Activated CD4-positive, CD25-positive, alpha-beta regulatory T cell treated with anti-CD3 and anti-CD28 coated beads, Interleukin-2, amount 50 U/mL, for 72 hours (primary cell): ENCODE data around the gene NAA30.
A peak's percentile ranks its signal among the peaks of the same experiment; 100 is the strongest.
"Not testable (repeated sequence)": the region's sequence is repeated elsewhere in the genome, so short reads cannot be mapped to it uniquely, and the experiment has no call there.

ENCODE experiments used
- DNase-seq: peaks from one replicate; pipeline ENCODE4 v3.0.0; 2021

The NAA30 gene

DNA sequence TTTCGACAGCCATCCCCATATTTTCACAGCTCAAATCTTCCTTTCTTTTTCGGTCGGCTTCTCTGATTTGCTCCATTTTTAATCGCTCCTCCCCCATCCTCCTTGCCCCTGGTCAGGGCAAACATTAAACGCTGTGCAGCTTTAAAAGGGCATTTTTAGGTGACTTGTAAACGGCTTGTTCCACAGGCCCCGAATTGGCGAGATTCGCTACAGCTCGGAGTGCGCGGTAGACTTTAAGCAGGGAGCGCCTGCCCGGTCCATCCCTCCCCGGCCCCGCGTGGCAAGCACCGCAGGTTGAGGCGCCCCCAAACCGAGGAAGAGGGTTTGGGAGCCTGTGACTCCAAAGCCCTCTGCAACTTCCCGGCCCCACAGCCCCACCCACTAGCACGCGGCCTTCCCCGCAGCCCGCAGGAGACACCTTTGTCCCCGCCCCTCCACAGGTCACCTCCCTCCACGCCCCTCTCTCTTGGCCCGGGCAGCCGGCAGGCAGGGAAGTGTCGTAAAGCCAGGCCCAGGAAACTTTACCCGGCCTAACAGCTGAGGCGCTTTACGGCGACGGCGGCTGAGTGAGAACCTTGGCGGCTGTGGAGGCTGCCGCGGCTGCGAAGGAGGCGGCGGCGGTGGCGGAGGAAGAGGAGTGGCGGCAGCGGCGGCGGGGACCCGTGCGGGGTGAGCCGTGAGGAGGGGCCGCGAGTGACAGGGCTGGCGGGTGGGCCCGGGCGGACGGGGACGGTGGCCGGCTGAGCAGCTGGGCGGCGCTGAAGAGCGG lies at the start of gene NAA30:
NAA30 (plus strand) TSS at position 550 of the 769 bp plus-strand sequence. CDS start 372 bp downstream, outside the sequence.
- DNase-seq: peak; percentile 85

DNA sequence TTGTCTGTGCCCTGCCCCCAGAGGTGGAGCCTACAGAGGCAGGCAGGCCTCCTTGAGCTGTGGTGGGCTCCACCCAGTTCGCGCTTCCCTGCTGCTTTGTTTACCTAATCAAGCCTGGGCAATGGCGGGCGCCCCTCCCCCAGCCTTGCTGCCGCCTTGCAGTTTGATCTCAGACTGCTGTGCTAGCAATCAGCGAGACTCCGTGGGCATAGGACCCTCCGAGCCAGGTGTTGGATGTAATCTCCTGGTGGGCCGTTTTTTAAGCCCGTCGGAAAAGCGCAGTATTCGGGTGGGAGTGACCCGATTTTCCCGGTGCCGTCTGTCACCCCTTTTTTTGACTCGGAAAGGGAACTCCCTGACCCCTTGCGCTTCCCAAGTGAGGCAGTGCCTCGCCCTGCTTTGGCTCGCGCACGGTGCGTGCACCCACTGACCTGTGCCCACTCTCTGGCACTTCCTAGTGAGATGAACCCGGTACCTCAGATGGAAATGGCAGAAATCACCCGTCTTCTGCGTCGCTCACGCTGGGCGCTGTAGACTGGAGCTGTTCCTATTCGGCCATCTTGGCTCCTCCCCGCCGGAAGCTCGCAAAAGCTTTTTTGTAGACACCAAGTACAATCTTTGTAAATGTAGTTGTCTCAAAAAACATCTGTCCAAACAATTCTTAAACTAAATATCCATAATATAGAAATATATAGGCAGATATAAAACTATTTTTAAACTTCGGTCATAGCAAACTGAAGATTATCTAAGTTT lies 46.7 kb upstream of the NAA30 start:
- DNase-seq: not testable (repeated sequence)

DNA sequence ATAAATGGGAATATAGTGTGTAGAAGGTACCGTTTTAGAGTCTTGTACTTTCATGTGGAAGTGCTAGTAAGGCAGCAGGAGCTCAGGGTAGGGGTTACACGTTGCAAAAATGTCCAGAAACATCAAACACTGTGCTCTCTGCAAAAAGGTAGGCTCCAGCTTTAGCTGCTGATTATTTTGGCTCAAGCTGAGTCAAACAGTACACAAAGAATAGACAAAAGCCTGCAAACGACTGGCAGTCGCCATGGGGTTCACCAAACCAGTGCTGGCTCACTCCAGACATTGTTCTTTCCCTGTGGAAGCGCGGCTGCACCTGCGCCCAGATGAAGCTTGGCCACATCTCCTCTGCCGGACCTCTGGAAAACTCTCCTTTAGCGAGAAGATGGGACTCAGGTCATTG lies 45.3 kb upstream of the NAA30 start:
- DNase-seq: no peak

DNA sequence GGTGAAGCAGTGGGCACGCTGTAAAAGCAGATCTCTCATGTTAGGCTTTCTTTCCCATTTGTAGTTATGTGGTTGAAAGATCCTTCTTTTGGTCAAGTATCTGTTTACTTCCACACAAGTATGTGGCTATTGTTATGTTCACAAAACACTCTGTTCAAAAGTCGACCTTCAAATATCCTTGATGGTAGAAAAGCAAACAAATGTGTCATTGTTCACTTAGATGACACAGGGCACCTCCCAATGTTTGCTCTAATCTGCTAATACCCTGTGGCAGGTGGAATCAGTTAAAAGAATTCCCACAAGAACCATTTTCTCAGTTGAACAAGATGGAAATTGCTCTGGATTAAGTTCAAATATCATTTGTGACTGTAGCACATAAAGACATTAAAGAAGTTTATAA lies 43.6 kb upstream of the NAA30 start:
- no peak for DNase-seq

DNA sequence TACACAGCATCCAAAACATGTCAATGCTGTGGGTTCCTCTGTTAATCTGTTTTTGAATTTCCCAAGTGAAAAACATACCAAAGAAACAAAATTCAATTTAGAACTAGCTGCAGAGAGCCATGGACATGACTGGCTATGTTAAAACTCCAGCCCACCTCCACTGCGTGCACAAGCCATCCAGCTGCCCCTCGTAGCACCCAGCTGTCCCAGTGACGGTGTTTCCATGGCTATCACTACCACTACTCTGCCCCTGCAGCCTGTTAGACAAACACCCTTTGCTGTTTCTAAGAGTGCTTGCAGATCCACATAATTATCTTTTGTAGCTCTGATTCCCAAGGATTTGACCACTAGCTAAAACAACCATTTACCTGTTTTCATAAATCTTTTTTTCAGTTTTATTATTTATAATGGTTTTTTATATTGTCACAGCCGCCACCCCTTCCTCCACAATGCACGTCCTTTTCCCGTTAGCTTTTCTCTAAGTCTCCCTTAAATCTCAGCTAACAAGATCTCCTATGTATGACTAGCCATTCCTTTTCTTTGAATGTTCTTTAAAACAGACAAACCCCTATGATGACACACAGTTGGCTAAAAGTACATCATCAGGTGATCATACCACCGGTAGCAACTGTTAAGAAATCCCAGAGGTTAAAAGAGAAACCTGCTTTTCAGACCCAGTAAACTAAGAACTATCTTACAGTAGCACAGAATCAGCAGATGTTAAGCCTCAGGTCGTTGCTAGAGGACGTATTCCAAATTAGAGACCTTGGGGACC lies 37.8 kb upstream of the NAA30 start:
- no peak for DNase-seq

DNA sequence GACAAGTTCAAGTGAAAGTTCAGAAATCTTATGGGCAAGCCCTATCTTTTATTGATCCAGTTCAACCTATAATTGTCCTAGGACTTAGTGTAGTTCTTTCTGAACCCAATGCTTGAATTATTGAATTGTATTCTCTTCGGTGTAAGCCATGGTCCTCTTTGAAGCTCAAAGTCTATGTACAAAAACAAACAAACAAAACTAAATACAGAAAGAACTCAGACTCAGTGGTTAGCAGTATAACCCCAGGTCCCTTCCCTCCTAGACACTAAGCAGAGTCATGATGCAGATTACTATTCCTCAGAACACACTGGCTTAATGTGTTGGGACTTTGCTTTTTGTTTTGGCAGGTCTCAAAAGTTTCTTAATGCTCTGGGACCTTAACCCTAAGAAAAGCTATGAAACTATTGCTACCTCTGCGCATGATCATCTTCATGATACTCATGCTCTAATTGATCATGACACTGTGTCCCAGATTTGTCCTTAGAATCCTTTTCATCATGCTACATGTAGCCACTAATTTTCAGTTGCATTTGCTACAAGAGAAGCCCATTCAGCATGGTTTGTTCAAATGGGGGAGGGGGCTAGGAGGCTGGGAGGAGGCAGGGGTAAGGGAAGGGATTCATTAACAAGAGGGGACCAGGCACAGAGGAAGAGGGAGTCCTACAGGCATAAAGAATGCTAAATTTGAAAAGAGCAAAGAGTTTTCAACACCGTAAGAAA lies 35.1 kb upstream of the NAA30 start:
- no peak for DNase-seq

DNA sequence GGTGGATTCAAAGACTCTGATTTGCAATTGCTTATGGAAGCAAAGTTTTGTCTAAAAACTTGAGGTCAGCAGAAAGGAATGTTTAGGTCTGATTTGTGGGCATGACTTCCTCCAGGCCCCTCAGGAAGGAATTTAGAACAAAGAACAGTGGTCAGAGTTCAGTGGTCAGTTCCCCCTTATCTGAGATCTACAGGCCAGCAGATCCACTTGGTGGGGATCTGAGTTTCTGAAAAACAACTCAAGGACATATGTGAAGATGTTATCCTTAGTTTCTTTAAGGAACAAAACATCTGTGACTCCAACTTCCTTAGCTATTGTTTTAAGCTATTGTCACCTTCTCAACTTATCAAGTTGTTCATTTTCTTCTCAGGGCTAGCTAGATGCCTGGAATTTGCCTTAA lies 28.0 kb upstream of the NAA30 start:
- no peak for DNase-seq

DNA sequence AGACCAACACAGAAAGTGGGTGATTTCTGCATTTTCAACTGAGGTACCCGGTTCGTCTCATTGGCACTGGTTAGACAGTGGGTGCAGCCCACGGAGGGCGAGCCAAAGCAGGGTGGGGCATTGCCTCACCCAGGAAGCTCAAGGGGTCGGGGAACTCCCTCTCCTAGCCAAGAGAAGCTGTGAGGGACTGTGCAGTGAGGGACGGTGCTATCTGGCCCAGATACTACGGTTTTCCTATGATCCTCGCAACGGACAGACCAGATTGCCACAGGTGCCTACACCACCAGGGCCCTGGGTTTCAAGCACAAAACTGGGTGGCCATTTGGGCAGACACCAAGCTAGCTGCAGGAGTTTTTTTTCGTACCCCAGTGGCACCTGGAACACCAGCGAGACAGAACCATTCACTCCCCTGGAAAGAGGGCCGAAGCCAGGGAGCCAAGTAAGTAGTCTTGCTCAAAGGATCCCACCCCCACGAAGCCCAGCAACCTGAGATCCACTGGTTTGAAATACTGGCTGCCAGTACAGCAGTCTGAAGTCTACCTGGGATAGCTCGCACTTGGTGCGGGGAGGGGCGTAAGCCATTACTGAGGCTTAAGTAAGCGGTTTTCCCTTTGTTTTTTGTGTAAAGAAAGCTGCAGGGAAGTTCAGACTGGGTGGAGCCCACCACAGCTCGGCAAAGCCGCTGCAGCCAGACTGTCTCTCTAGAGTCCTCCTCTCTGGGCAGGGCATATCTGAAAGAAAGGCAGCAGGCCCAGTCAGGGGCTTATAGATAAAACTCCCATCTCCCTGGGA lies 25.5 kb upstream of the NAA30 start:
- DNase-seq: no peak

DNA sequence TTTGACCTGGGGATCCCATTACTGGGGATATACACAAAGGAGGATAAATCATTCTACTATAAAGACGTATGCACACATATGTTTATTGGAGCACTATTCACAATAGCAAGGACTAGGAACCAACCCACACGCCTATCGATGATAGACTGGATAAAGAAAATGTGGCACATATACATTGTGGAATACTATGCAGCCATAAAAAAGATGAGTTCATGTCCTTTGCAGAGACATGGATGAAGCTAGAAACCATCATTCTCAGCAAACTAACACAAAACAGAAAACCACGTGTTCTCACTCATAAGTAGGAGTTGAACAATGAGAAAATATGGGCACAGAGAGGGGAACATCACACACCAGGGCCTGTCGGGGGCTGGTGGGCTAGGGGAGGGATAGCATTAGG lies 20.2 kb upstream of the NAA30 start:
- not testable (repeated sequence) for DNase-seq

DNA sequence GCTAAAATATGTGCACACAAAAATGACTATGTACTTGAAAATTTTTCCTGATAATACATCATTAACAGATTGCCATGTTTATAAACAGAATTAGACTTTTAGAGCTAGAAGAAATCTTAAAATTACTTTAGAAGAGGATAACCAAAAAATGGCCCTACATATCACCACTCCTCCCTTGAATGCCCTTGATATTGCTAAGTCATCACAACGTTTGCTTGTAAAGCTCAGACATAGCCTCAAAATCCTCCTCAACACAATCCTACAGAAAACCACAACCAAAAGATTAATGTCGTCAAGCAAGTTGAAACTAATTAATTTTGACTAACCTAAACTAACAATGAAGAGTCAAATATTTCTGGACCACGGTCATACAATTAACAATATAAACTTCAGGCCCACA lies 19.4 kb upstream of the NAA30 start:
- DNase-seq: no peak

DNA sequence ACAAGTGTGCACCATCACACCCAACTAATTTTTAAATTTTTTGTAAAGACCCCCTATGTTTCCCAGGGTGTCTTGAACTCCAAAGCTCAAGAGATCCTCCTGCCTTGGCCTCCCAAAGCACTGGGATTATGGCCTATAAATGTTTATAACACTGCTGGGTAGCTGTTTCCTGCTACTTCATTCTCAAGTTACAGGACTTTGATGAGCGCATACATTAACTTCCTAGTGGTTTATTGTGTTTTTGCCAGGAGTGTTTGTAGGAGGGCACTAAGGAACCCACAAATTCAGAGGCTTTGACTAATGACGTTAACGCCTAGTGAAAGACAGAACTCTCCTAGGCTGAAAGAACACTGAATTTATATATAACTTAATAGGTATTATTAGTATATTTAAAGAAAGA lies 15.2 kb upstream of the NAA30 start:
- no peak for DNase-seq

DNA sequence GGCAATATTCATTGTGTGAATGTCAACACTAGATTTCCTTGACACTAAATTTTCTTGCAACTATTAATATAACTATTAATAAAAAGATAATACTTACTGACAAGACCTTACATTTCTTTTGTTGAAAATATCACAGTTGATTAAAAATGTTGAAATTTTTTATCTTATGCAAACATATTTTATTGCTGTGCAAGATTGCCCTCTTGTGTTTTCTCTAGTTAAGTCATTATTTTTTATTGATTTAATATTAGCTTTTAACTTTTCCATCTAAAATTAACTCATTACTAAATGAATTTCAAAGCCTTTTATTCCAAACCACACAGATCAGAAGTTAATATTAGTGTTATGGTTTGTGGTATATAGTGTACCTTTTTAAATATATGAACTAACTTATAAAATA lies 11.7 kb upstream of the NAA30 start:
- no peak for DNase-seq

DNA sequence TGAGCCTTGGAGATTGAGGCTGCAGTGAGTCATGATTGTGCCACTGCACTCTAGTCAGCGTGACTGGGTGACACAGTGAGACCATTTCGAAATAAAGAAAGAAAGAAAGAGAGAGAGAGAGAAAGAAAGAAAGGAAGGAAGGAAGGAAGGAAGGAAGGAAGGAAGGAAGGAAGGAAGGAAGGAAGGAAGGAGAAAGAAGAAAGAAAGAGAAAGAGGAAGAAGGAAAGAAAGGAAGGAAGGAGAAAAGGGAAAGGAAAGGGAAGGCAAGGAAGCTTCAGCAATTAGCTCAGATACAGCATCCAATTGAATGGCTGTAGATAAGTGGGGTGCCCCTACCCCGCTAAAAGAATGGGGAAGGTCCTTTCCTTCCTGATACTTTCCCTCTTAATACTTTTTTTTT lies 9.5 kb upstream of the NAA30 start:
- DNase-seq: no peak

DNA sequence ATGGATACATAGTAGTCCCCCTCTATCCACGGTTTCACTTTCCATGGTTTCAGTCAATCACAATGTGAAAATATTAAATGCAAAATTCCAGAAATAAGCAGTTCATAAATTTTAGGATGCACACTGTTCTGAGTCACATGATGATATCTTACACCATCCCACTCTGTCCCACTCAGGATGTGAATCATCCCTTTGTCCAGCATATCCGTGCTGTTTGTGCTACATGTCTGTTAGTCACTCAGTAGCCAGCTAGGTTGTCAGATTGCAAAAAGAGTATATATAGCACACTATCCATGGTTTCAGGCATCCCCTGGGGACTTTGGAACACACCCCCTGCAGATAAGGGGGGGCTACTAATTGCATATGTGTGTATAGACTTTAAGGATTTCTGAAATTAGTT lies 8.1 kb upstream of the NAA30 start:
- no peak for DNase-seq

DNA sequence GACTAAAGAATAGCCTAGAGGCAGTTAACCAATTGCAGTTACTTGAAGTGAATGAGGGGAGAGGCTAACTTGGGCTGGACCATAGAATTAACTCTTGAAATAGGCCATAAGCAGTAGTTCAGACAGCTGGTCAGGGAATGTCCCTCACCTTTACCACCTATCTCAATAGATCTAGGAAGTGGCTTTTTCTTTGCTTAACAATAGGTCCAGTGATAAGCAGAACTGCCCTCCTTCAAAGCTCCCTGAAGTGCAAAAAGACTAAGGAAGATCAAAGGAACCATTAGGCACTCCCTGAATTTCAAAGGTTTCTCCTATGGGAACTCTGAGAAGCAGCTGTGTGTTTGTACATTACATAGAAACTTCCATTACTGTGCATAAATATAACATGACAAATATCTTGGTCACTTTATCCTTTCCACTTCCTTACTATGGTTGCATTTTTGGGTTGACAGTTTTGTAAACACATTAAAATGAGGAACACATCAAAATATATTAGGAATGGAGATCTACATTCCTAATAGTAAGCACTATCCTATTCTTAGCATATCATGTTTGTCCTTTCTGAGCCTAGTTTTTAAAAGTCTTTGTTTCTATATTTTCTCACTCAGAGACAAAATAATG lies 7.2 kb upstream of the NAA30 start:
- no peak for DNase-seq

DNA sequence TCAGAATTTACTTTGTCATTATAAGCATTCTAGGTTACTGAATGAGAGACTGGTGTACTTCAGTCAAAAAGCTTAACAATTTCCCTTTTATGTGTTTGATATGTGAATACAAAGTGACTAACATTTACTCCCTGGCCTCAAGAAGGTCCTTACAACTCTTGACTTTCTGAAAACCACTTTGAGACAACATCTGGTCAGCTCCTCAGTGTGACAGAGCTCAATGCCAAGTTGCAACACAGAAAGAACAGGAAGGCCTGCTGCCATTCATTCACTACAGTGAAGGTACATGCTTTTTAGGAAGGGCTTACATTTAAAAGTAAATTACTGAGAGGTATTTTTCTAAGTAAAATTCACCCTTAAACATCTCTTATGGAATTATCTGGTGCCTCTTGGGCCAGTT lies 2.3 kb upstream of the NAA30 start:
- no peak for DNase-seq

DNA sequence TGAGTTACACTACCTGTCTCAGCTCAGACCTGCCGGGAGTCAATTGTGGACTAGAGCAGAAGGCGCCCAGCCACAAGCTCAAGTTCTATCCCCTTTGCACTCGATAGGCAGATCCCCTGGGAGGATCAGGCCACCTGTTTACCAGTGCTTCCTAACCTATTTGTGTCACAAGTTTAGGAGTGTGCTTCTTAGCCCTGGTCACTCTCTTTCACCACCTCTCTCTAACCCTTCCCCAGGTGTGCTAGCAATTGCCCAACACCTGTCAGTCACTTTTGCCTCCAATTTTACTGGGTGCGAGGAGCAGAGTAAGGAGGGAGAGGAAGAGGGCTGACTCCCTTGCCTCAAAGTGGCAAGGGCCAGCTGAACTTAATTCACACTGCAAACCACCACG lies 745 bp upstream of the NAA30 start:
- no peak for DNase-seq

DNA sequence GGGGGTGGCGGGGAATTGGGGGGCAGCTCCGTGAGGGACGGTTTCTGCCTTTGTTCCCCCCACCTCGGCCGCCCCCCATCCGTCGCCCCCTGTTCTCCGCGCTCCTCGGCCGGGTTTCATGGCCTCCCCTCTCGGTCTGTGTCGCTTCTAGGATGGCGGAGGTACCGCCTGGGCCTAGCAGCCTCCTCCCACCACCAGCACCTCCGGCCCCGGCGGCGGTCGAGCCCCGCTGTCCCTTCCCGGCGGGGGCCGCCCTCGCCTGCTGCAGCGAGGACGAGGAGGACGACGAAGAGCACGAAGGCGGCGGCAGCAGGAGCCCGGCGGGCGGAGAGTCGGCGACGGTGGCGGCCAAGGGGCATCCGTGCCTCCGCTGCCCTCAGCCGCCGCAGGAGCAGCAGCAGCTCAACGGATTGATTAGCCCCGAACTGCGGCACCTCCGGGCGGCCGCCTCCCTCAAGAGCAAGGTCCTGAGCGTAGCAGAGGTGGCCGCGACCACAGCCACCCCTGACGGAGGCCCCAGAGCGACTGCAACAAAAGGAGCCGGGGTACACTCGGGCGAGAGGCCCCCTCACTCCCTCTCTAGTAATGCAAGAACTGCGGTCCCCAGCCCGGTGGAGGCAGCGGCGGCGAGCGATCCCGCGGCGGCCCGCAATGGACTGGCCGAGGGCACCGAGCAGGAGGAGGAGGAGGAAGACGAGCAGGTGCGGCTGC lies 575 bp downstream of the NAA30 start:
- peak; percentile 60 for DNase-seq

DNA sequence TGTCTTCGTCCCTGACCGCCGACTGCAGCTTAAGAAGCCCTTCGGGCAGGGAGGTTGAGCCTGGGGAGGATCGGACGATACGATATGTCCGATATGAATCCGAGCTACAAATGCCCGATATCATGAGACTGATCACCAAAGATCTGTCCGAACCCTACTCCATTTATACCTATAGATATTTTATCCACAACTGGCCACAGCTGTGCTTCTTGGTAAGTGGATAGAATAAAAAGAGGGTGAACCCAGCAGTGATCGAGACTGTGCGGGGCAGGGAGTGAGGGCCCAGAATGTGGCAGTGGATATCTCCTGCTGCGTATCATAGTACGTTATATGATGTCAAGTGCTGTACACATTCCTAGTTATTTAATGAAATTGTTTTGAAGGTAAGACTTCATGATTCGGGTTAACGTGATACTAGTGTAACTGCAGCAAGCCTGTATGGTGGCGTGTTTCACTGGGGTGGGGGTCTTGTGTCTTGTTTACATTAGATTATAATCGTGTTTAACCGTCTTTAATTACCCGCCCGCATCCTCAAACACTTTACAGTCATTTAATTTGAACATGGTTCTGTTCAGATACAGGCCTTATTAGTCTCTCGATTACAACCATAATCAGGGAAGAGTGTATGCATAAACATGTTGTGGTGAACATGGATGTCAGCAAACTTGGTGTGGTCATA lies 1.3 kb downstream of the NAA30 start:
- DNase-seq: no peak

DNA sequence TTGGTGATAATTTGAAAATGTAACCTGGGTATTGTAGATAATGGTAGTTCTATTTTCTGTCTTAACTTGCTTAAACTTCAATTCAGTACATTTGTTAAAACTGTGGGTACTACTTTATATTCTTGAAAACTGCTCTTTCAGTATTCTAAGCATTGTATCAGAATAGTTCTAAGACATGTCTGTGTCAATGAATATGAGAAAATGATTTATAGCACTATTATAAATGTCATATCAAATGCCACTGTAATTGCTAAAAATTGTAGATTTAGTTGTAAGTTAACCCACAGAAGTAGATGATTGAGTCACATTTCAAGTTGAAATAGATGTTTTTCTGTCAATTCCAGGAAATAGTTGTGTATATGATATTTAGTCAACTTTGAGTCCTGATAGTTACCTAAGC lies 2.4 kb downstream of the NAA30 start:
- no peak for DNase-seq
